Cerebellar cortex (tissue), 1 donor: ENCODE data around the gene AK8.
"Not testable (repeated sequence)": the region's sequence is repeated elsewhere in the genome, so short reads cannot be mapped to it uniquely, and the experiment has no call there.

ENCODE experiments used
- DNase-seq: peaks from one replicate; pipeline ENCODE4 v3.0.0-alpha.2; 2015; ENCODE audit warnings: low spot score

AK8 gene

DNA sequence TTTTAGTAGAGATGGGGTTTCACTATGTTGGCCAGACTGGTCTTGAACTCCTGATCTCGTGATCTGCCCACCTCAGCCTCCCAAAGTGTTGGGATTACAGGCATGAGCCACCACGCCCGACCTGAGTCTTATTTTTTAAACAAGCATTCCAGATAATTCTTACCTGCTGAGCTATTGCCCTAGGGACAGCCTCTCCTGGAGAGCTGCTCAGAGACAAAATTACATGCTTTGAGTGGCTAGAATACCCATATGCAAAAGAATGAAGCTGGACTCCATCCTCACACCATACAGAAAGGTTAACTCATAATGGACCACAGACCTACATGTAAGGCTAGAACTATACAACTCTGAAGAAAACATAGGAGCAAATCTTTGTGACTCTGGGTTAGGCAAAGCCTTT is 166.2 kb downstream of the AK8 start:
- DNase-seq: no peak

DNA sequence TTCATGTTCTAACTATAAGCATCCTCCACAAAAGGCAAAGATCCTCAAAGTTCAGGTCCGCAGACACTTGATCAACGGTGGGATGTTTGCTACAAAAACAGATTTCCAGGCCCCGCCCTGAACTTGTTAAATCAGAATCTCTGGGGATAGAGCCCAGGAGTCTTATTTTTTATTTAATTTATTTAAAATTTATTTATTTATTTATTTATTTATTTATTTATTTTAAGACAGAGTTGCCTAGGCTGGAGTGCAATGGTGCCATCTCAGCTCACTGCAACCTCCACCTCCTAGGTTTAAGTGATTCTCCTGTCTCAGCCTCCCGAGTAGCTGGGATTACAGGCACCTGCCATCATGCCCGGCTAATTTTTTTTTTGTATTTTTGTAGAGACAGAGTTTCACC is 166.9 kb downstream of the AK8 start:
- DNase-seq: not testable (repeated sequence)

DNA sequence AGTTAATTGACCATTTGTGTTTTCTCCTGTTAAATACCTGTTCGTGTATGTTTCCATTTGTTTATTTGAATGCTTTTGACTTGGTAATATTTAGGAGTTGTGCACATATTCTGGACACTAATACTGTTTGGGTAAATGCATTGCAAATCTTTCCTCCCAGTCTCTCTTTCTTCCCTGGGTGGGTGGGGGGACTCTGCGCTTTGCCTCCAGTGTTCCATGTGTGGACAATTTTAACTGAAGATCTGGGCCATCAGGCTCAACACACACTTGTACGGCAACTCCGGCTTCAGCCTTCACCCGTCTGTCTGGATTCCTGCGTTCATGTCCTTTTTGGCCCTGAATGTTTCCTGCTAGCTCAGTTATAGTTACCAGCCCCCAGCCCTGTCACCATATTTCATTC is 167.8 kb downstream of the AK8 start:
- DNase-seq: no peak

DNA sequence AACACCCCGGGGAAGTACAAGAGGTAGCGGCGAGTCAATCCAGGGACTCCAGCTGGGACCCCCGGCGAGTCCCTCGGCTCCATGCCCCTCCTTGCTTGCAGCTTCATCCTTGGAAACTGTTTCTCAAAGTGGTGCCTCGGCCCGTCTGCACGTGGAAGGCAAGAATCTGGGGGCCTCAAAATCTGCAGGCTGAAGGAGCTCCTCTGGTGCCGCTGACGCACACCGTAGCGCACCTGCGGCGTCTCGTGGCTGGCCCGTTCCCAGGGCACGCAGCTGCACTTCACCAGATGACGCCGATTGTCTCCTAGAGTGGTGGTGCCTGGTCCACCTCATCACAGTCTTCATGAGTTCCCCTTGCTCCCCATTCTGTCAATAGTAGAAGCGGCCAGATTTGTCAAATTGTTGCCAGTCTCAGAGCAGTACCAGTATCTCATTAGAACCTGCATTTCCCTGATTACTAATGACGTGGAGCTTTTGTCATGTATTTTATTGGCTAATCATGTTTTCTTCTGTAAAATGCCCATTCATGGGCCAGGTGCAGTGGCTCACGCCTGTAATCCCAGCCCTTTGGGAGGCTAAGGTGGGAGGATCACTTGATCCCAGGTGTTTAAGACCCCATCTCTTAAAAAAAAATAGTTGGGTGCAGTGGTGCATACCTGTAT is 169.2 kb downstream of the AK8 start:
- no peak for DNase-seq

DNA sequence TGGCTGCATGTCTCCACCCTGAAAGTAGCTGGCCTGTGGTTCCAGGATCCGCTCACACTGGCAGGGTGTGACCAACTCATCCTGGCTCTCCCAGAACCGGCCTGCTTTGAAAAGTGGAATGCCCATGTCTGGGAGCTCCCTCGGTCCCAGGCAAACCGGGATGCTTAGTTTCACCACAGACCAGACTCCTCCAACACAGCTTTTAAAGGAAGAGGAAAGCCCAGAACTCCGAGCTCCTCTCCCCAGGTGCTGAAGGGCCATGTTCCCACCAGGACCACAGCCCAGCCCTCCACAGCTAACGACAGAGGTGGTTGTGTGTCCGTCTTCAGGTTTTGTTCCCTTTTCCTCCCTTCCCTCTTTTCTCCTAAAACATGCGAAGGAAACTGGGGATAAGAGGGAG is 169.8 kb downstream of the AK8 start:
- no peak for DNase-seq

DNA sequence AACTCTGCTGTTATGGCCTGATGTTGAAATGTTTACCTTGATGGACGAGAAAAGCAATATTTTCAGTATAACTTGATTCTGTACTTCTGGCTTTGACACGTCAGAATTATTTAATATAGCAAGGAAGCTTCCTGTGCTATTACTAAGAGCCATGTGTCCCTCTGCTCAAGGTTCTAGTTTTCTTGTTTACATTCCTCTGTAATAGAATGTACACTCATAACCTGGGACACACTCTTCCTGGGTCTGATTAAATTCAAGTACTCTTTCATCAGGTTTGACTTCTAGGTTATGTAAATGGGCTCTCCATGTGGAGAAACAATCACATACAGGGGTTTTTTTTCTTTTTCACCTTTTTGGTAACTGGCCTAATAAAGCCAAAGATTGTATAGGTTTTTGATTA is 174.7 kb downstream of the AK8 start:
- DNase-seq: no peak

DNA sequence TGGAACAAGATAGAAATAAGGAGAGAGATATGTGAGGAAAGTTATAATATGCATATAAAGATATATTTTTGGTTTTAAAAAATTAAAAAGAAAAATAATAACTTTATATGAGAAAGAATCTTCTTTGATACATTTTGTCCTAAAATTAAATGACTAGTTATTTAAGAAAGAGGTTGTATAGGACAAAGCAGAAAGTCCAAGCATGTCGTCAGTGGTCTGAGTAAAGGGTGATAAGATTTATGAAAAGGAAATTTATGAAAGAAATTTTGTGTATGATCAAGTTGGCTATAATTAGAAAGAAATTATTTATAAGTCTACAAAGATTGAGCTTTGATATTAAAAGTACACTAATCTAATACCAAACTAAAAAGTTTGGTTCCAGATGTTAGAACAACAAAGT is 175.8 kb downstream of the AK8 start:
- no peak for DNase-seq

DNA sequence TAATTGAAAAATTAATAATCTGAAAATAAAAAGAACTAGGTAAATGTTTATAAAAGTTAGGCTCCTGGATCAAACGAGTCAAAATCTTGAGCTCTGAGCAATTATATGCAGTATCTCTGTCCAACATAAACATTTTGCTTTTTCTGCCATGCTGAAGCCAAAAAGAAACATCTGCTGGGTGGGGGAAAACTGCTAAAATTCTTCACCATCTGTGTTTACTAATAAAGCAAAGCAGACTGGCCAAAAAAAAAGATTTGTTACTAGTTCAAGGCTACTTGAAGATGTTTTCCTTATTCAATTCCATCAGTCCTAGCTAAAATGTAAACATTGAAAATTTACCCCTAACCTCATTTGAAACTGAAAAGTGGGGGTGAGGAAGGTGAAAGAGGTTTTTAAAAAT is 178.1 kb downstream of the AK8 start:
- DNase-seq: no peak

DNA sequence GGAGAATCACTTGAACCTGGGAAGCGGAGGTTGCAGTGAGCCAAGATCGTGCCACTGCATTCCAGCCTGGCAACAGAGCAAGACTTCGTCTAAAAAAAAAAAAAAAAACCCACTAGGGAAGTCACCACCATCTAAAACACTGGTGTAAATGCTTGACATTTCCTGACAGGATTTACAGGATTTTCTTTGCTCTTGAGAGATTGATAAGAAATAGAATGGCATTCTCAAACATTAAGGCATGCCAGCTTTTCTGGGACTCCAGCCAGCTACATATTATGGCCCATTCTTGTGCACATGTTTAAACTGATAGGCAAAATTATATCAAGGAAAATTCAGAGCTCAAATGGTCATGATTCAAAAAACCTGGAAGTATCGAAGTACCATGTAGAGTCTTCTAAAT is 179.1 kb downstream of the AK8 start:
- DNase-seq: no peak

DNA sequence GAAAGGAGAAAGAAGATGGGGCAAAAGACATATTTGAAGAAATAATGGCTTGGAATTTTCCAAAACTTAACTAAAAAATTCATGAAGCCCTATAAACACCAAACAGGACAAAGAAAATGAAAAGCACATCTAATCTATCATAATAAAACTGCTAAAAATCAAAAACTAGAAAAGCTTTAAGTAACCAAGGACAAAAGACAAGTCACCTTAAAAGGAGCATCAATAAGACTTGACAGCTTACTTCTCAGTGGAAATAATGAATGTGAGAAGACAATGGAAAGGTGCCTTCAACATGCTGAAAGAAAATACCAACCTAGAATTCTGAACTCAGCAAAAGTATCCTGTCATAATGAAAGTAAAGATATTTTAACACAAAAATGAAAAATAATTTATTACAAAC is 180.9 kb downstream of the AK8 start:
- DNase-seq: peak; percentile 26

DNA sequence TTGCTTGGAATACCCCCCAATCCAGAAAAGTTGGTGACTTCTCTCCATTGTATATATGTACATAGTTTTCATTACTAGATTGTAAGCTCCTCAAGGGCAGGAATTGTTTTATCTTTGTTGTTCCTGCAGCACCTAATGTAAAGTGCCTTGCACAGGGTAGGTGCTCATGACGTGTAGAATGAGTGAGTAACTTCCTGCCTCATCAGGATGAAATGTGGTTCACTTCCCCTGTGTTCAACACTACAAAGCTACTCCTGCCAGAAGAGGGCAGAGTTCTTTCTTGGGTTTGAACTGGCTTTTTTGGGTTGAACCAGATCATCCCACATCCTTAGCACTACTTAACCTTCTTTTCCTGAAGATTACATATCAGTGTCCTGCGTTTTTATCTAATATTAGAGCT is 183.9 kb downstream of the AK8 start:
- peak; percentile 5 for DNase-seq

DNA sequence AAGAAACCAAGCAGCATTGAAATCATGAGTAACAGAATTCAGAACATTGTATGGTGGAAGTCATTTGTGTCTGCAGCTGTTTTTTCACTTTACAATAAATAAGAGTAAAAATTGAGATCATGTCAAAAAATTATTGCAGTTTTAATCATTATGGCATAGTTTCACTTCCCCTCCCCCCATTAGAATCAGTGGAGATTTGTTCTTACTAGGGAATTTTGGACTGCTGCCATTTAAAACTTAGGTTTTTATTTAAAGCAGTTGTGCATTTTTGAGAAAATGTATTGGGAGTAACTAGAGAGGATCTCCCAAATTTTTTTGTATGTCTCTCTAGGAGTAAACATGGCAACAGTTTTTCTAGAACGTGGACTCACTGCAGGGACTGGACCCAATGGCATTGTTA is 187.4 kb downstream of the AK8 start:
- no peak for DNase-seq

DNA sequence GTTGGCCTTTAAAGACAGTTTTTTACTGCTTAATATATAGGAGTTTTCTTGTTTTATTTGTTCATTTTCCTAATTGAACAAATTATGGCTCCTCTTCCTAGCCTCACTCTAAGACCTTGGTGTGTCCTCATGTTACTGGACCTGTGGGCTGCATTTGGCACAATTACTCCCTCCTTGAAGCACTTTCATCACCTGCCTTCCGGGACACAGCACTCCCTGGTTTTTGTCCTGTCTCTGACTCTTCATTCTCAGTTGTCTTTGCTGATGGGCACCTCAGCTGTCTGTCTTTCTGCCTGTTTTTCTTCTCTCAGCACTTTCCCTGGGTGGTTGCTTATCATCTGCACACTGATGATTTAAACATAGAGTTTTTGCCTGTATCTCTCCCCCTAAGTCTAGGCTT is 194.2 kb downstream of the AK8 start:
- no peak for DNase-seq

DNA sequence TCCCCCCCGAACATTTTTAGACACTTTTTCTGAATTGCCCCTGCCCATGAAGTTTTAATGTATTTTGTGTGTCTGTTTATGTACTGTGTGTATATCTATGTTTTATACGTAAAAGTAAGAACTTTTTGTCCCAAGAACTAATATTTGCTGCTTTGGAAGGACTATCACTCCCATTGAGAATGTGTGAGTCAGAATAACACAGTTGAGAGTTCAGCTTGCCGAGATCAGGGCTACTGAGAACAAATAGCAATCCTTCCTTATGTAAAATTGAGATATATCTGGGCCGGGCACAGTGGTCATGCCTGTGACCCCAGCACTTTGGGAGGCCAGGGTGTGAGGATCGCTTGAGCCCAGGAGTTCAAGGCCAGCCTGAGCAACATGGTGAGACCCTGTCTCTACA is 196.5 kb downstream of the AK8 start:
- DNase-seq: no peak

DNA sequence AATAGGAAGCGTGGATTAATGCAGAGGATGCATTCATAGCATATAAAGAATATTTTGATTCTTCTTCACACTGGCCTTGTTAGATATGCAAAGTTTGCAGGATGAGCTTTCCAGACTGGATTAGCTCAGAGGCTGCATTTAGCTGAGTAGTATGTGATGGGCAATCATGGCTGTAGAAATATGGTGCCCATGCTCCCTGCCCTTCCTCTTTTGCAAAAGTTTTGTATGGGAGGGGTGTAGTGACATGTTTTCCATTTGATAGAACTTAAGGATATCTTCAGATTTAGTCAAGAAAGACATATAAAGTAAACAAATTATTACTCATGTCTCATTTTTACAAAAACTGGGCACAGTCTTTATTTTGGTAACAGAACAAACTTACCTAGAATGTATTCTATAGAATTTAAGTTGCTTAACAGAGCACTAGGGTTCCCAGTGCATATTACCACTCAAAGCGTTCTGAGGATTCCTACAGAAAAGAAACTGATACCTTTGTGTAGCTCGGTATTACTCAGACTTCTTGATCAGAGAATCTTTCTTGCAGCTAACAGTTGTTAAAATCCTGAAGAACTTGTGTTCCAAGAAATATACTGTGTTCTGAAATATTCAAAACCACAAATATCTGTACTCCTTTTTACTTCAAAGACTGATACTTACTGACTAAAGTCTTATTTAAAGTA is 198.0 kb downstream of the AK8 start:
- no peak for DNase-seq

DNA sequence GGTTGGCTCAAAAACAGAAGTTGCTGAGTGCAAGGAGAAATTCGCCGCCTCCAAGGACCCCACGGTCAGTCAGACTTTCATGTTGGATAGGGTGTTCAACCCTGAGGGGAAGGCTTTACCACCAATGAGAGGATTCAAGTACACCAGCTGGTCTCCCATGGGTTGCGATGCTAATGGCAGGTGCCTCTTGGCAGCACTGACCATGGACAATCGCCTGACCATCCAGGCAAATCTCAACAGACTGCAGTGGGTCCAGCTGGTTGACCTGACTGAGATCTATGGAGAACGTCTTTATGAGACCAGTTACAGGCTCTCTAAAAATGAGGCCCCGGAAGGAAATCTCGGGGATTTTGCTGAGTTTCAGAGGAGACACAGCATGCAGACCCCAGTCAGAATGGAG is 200.1 kb downstream of the AK8 start:
- peak; percentile 73 for DNase-seq
